ENCODE data around the gene RAD9A. TPM values are rescaled to one million over a fixed set of nuclear protein-coding genes. Genes with fewer than 3 reads are reported as not detected.

The RAD9A gene
- total and polyA plus RNA-seq, 9 of the 15 experiments (the other 6 are each of a cell fraction or from before 2014, with no cell fraction given): 1.4 to 41.2 (median 16.1) TPM

DNA sequence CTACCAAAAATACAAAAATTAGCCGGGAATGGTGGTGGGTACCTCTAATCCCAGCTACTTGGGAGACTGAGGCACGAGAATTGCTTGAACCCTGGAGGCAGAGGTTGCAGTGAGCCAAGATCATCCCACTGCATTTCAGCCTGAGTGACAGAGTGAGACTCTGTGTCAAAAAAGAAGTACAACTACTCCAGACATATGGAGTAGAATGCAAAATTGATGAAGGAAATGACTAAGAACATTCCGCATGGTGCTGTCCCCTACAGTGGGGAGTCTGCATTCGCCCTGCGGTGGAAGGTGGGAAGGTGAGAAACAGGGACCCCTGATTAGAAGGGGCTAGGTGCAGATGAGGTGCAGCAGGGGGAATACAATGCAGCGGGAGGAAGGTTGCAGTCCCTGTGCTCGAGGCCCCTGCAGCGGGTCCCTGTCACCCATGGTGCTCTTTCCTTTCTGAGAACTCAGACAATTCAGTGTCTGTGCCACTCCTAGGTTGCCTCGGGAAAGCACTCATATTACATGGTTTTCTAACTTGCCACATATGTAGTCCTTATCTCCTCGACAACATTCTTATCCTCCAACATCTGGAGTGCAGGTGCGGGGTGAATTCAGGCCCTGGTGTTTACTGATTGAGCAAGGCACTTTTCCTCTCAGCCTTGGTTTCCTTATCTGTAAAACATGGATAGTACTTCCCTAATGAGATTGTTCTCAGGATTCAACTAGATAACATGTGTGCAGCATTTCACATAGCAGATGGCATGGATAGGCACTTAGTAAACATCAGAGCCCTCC is 43.6 kb upstream of the RAD9A start (continued):
- TF ChIP-seq CCNT2 (IDR thresholded peaks at IDR 0.05; ENCODE audit: borderline replicate concordance, extremely low read depth, insufficient read length, low read depth, low read length) (peak; percentile 95), STAT5A (IDR thresholded peaks at IDR 0.05; ENCODE audit: borderline replicate concordance, low read length) (peak; percentile 90), SMARCC2 (IDR thresholded peaks at IDR 0.05; ENCODE audit: low read depth) (peak; percentile 73; the same call in 1 of the 2 replicates), ZEB2 (IDR thresholded peaks at IDR 0.05) (peak; percentile 94), HDAC3 (IDR thresholded peaks at IDR 0.05; ENCODE audit: borderline replicate concordance, partially characterized antibody) (peak; percentile 89), NCOA1 (IDR thresholded peaks at IDR 0.05; ENCODE audit: low read depth) (peak; percentile 78), TEAD1 (CRISPR knock-in tag; IDR thresholded peaks at IDR 0.05) (peak; percentile 20 to 84; a peak in 2 of 4 replicates), MEF2D (tag; conservative IDR thresholded peaks at IDR 0.05; ENCODE audit: low read depth) (peak; percentile 69), OTX1 (CRISPR knock-in tag; IDR thresholded peaks at IDR 0.05) (peak; percentile 30; the same call in 1 of the 2 replicates), CBFA2T2 (conservative IDR thresholded peaks at IDR 0.05) (peak; percentile 99), FOXM1 (IDR thresholded peaks at IDR 0.05; ENCODE audit: low read depth) (peak; percentile 97), FOXM1 (CRISPR knock-in tag; IDR thresholded peaks at IDR 0.05; ENCODE audit: low read depth) (no peak), CAMTA2 (CRISPR knock-in tag; conservative IDR thresholded peaks at IDR 0.05) (0 out of 2 replicates have a peak, but pooled peaks have one; percentile 49)
- TF ChIP-seq, protein P1, sequence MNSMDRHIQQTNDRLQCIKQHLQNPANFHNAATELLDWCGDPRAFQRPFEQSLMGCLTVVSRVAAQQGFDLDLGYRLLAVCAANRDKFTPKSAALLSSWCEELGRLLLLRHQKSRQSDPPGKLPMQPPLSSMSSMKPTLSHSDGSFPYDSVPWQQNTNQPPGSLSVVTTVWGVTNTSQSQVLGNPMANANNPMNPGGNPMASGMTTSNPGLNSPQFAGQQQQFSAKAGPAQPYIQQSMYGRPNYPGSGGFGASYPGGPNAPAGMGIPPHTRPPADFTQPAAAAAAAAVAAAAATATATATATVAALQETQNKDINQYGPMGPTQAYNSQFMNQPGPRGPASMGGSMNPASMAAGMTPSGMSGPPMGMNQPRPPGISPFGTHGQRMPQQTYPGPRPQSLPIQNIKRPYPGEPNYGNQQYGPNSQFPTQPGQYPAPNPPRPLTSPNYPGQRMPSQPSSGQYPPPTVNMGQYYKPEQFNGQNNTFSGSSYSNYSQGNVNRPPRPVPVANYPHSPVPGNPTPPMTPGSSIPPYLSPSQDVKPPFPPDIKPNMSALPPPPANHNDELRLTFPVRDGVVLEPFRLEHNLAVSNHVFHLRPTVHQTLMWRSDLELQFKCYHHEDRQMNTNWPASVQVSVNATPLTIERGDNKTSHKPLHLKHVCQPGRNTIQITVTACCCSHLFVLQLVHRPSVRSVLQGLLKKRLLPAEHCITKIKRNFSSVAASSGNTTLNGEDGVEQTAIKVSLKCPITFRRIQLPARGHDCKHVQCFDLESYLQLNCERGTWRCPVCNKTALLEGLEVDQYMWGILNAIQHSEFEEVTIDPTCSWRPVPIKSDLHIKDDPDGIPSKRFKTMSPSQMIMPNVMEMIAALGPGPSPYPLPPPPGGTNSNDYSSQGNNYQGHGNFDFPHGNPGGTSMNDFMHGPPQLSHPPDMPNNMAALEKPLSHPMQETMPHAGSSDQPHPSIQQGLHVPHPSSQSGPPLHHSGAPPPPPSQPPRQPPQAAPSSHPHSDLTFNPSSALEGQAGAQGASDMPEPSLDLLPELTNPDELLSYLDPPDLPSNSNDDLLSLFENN (IDR thresholded peaks at IDR 0.05; ENCODE audit: low read depth in 2 of 2, low read length in 2 of 2): peak in 1 of 2 experiments; percentile 89; a peak in 2 of 4 replicates
- TF ChIP-seq, protein P2, sequence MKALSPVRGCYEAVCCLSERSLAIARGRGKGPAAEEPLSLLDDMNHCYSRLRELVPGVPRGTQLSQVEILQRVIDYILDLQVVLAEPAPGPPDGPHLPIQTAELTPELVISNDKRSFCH (CRISPR knock-in tag; IDR thresholded peaks at IDR 0.05): no peak
- TF ChIP-seq, protein P2 (tag; IDR thresholded peaks at IDR 0.05): 0 out of 2 replicates have a peak, but pooled peaks have one; percentile 23
